Cerebellar cortex (tissue), 1 donor: ENCODE measurements around the gene ADAMTS18.

Experiments used
- DNase-seq: peaks from one replicate; pipeline ENCODE4 v3.0.0-alpha.2; 2015; ENCODE audit warnings: low spot score

ADAMTS18 gene

GRCh38 chr16:77324729-77325128, 110.1 kb downstream of the ADAMTS18 start:
- DNase-seq: no peak

- no peak for DNase-seq
Measured at GRCh38 chr16:77323695-77324094, 111.1 kb downstream of the ADAMTS18 start.

- DNase-seq: no peak
Measured at GRCh38 chr16:77322757-77323156, 112.1 kb downstream of the ADAMTS18 start.

GRCh38 chr16:77317059-77317458, 117.8 kb downstream of the ADAMTS18 start:
- no peak for DNase-seq

- no peak for DNase-seq
Measured at GRCh38 chr16:77310877-77311276, 124.0 kb downstream of the ADAMTS18 start.

- DNase-seq: no peak
Measured at GRCh38 chr16:77308163-77308561, 126.7 kb downstream of the ADAMTS18 start.

- no peak for DNase-seq
Measured at GRCh38 chr16:77307426-77308162, 127.2 kb downstream of the ADAMTS18 start.

- peak; percentile 26 for DNase-seq
Measured at GRCh38 chr16:77306075-77306474, 128.8 kb downstream of the ADAMTS18 start.

GRCh38 chr16:77304877-77305276, 130.0 kb downstream of the ADAMTS18 start:
- DNase-seq: no peak

- no peak for DNase-seq
Measured at GRCh38 chr16:77304134-77304533, 130.7 kb downstream of the ADAMTS18 start.

GRCh38 chr16:77302674-77303073, 132.2 kb downstream of the ADAMTS18 start:
- no peak for DNase-seq

GRCh38 chr16:77302249-77302648, 132.6 kb downstream of the ADAMTS18 start:
- DNase-seq: no peak

GRCh38 chr16:77300256-77300655, 134.6 kb downstream of the ADAMTS18 start:
- DNase-seq: no peak

- no peak for DNase-seq
Measured at GRCh38 chr16:77299395-77299794, 135.4 kb downstream of the ADAMTS18 start.

GRCh38 chr16:77298418-77299360, 136.1 kb downstream of the ADAMTS18 start:
- DNase-seq: no peak

- DNase-seq: no peak
Measured at GRCh38 chr16:77297996-77298395, 136.8 kb downstream of the ADAMTS18 start.

GRCh38 chr16:77295896-77296295, 138.9 kb downstream of the ADAMTS18 start:
- DNase-seq: no peak

- DNase-seq: no peak
Measured at GRCh38 chr16:77290451-77291115, 144.3 kb downstream of the ADAMTS18 start.

- DNase-seq: no peak
Measured at GRCh38 chr16:77289331-77289809, 145.5 kb downstream of the ADAMTS18 start.

GRCh38 chr16:77288222-77288621, 146.6 kb downstream of the ADAMTS18 start:
- DNase-seq: no peak

GRCh38 chr16:77285676-77286075, 149.2 kb downstream of the ADAMTS18 start:
- no peak for DNase-seq

GRCh38 chr16:77282345-77282744, 152.5 kb downstream of the ADAMTS18 start:
- DNase-seq: no peak
